ENCODE measurements around the gene MYPOP. TPM values are rescaled to one million over a fixed set of nuclear protein-coding genes. Genes with fewer than 3 reads are reported as not detected.
A peak's percentile ranks its signal among the peaks of the same experiment; 100 is the strongest.

The MYPOP gene
- total RNA-seq, 1 donor from 2014 or later: 1.6 TPM

GRCh38 chr19:45881082-45881908, 21.1 kb downstream of the MYPOP start:
- peaks cover 22 to 37% of the 10 kb centered on the region in 2 donors for H3K4me1 ChIP-seq
- no peak overlapping the region for H3K27ac ChIP-seq
- intact Hi-C loops (cut with DNase I): no loop called here
- H3K4me3 ChIP-seq: no peak overlapping the region
- DNase-seq (ENCODE audit: low spot score in 2 of 2): no peak
- H3K36me3 ChIP-seq: peaks cover 7 to 9% of the 10 kb centered on the region in 2 donors
- H3K27me3 ChIP-seq: no peaks in the 10 kb centered on the region
- no peaks in the 10 kb centered on the region for H3K9me3 ChIP-seq
- TF ChIP-seq CTCF (IDR thresholded peaks at IDR 0.05): no peak

GRCh38 chr19:45879971-45880370, 22.4 kb downstream of the MYPOP start:
- no peak for DNase-seq (ENCODE audit: low spot score in 2 of 2)
- TF ChIP-seq CTCF (IDR thresholded peaks at IDR 0.05): no peak
- H3K4me3 ChIP-seq: no peak overlapping the region
- H3K27me3 ChIP-seq: no peaks in the 10 kb centered on the region
- intact Hi-C loops (cut with DNase I): no loop called here
- H3K36me3 ChIP-seq: peaks cover 7 to 9% of the 10 kb centered on the region in 2 donors
- H3K9me3 ChIP-seq: no peaks in the 10 kb centered on the region
- H3K27ac ChIP-seq: no peak overlapping the region
- H3K4me1 ChIP-seq: peaks cover 18 to 31% of the 10 kb centered on the region in 2 donors

GRCh38 chr19:45879055-45879454, 23.4 kb downstream of the MYPOP start:
- TF ChIP-seq CTCF (IDR thresholded peaks at IDR 0.05): no peak
- DNase-seq (ENCODE audit: low spot score in 2 of 2): no peak
- Histone ChIP-seq H3K27ac (no peak overlapping the region), H3K4me1 (peaks cover 9 to 22% of the 10 kb centered on the region in 2 donors), H3K27me3 (no peaks in the 10 kb centered on the region), H3K4me3 (no peak overlapping the region), H3K9me3 (no peaks in the 10 kb centered on the region), H3K36me3 (peaks cover 2 to 3% of the 10 kb centered on the region in 2 donors)
- intact Hi-C loops (cut with DNase I): no loop called here

- H3K4me3 ChIP-seq: no peak overlapping the region
- H3K36me3 ChIP-seq: no peaks in the 10 kb centered on the region
- H3K9me3 ChIP-seq: no peaks in the 10 kb centered on the region
- no peak overlapping the region for H3K27ac ChIP-seq
- peaks cover 7 to 15% of the 10 kb centered on the region in 2 donors for H3K4me1 ChIP-seq
- H3K27me3 ChIP-seq: no peaks in the 10 kb centered on the region
- no peak for TF ChIP-seq CTCF (IDR thresholded peaks at IDR 0.05)
- intact Hi-C loops (cut with DNase I): no loop called here
- no peak for DNase-seq (ENCODE audit: low spot score in 2 of 2)
Observed at GRCh38 chr19:45878043-45878794, 24.2 kb downstream of the MYPOP start.

GRCh38 chr19:45876411-45877197, 25.8 kb downstream of the MYPOP start:
- peaks cover 0 to 4% of the 10 kb centered on the region in 2 donors for H3K4me1 ChIP-seq
- no peak for DNase-seq (ENCODE audit: low spot score in 2 of 2)
- H3K9me3 ChIP-seq: no peaks in the 10 kb centered on the region
- intact Hi-C loops (cut with DNase I): no loop called here
- H3K27me3 ChIP-seq: no peaks in the 10 kb centered on the region
- no peak for TF ChIP-seq CTCF (IDR thresholded peaks at IDR 0.05)
- peak overlapping the region; percentile 12 to 39 for H3K4me3 ChIP-seq
- no peaks in the 10 kb centered on the region for H3K36me3 ChIP-seq
- peak overlapping the region in 1 of 2 donors; percentile 17 for H3K27ac ChIP-seq
